Sciatic nerve (tissue), 2 donors: ENCODE data around the gene RIMBP3C. TPM values are rescaled to one million over a fixed set of nuclear protein-coding genes. Genes with fewer than 3 reads are reported as not detected.
"Not testable (repeated sequence)": the region's sequence is repeated elsewhere in the genome, so short reads cannot be mapped to it uniquely, and the experiment has no call there.

Experiments used
- ATAC-seq: fragments of 200-7000 bp; cut with Tn5 transposase; one replicate; pipeline ENCODE4 v1.9.1; 2020; ENCODE audit warnings: mild to moderate bottlenecking, moderate library complexity
- DNase-seq: peaks from one replicate; pipeline ENCODE4 v3.0.0-alpha.2; 2020; ENCODE audit warnings: low spot score
- intact Hi-C: fragments of 100-400 bp; cut with DNase I; formaldehyde crosslinking; loops from one replicate; pipeline ENCODE4 v1.14.2; 2022
- total RNA-seq: library from RNA; stranded (reverse); fragmentation: NEBNext Ultra II Directional; extraction: Animal tissue kit (Norgen Biotek cat#: 25700); gene quantifications from one replicate; pipeline ENCODE4 v1.2.1, GENCODE V29; 2021
- donor health status: DM: no; HTN: no; CAD: no.
- donor health status: DM: no; HTN: no; CAD: no.

The RIMBP3C gene
- total RNA-seq, 1 donor from 2014 or later = 0.36 TPM

- DNase-seq, intact Hi-C loops: not testable (repeated sequence)
- peak; percentile 34 for ATAC-seq
Observed at GRCh38 chr22:21549558-21549957, 1.7 kb downstream of the RIMBP3C start.

GRCh38 chr22:21544432-21545322 is 6.6 kb downstream of the RIMBP3C start:
- DNase-seq, intact Hi-C loops: not testable (repeated sequence)
- peak; percentile 77 for ATAC-seq

- intact Hi-C loops, DNase-seq, ATAC-seq: not testable (repeated sequence)
Observed at GRCh38 chr22:21539862-21540261, 11.4 kb downstream of the RIMBP3C start.

- intact Hi-C loops, DNase-seq, ATAC-seq: not testable (repeated sequence)
Observed at GRCh38 chr22:21532863-21533648, 18.2 kb downstream of the RIMBP3C start.

GRCh38 chr22:21531525-21531924 is 19.7 kb downstream of the RIMBP3C start:
- ATAC-seq, intact Hi-C loops, DNase-seq: not testable (repeated sequence)

GRCh38 chr22:21526705-21527500 is 24.4 kb downstream of the RIMBP3C start:
- ATAC-seq, DNase-seq, intact Hi-C loops: not testable (repeated sequence)

GRCh38 chr22:21516970-21517764 is 34.1 kb downstream of the RIMBP3C start:
- intact Hi-C loops, DNase-seq: not testable (repeated sequence)
- ATAC-seq = peak; percentile 88

- DNase-seq, intact Hi-C loops, ATAC-seq: not testable (repeated sequence)
Observed at GRCh38 chr22:21516522-21516921, 34.7 kb downstream of the RIMBP3C start.

GRCh38 chr22:21515234-21515633 is 36.0 kb downstream of the RIMBP3C start:
- intact Hi-C loops, ATAC-seq, DNase-seq: not testable (repeated sequence)

GRCh38 chr22:21514117-21514516 is 37.1 kb downstream of the RIMBP3C start:
- ATAC-seq = peak; percentile 29
- DNase-seq, intact Hi-C loops: not testable (repeated sequence)

- ATAC-seq = peak; percentile 54
- intact Hi-C loops, DNase-seq: not testable (repeated sequence)
Observed at GRCh38 chr22:21512022-21512421, 39.2 kb downstream of the RIMBP3C start.

- DNase-seq, ATAC-seq, intact Hi-C loops: not testable (repeated sequence)
Observed at GRCh38 chr22:21510397-21510796, 40.9 kb downstream of the RIMBP3C start.

- intact Hi-C loops, DNase-seq, ATAC-seq: not testable (repeated sequence)
Observed at GRCh38 chr22:21499623-21500506, 51.4 kb downstream of the RIMBP3C start.

- DNase-seq, intact Hi-C loops: not testable (repeated sequence)
- ATAC-seq = peak; percentile 20
Observed at GRCh38 chr22:21498489-21498888, 52.8 kb downstream of the RIMBP3C start.

GRCh38 chr22:21497984-21498383 is 53.3 kb downstream of the RIMBP3C start:
- ATAC-seq = peak; percentile 87

More at GRCh38 chr22:21497984-21498383, 53.3 kb downstream of the RIMBP3C start:
- DNase-seq, intact Hi-C loops: not testable (repeated sequence)
